Stimulated activated CD4-positive, alpha-beta T cell treated with anti-CD3 and anti-CD28 coated beads, TNF-alpha, amount 100 ng/mL, for 1 hour (primary cell): ENCODE data around the gene GOLGA1.
"Not testable (repeated sequence)": the region's sequence is repeated elsewhere in the genome, so short reads cannot be mapped to it uniquely, and the experiment has no call there.

ENCODE experiments used
- DNase-seq, 3 donors: peaks; one replicate each; pipeline ENCODE4 v3.0.0-alpha.2; 2020; ENCODE audit warnings: low read depth in 3 of 3, low spot score in 1 of 3

GOLGA1 gene

GRCh38 chr9:124859803-124860581 is 80.9 kb downstream of the GOLGA1 start:
- no peak for DNase-seq

- no peak for DNase-seq
Measured at GRCh38 chr9:124858330-124859046, 82.4 kb downstream of the GOLGA1 start.

GRCh38 chr9:124857533-124858162 is 83.2 kb downstream of the GOLGA1 start:
- no peak for DNase-seq

GRCh38 chr9:124855944-124856765 is 84.7 kb downstream of the GOLGA1 start:
- no peak for DNase-seq

GRCh38 chr9:124855566-124855943 is 85.3 kb downstream of the GOLGA1 start:
- DNase-seq, result no peak

- no peak for DNase-seq
Measured at GRCh38 chr9:124854822-124855221, 86.1 kb downstream of the GOLGA1 start.

GRCh38 chr9:124854161-124854560 is 86.7 kb downstream of the GOLGA1 start:
- no peak for DNase-seq

- DNase-seq, result no peak
Measured at GRCh38 chr9:124853605-124854143, 87.2 kb downstream of the GOLGA1 start.

GRCh38 chr9:124852829-124853531 is 87.9 kb downstream of the GOLGA1 start, which contains the start of gene WDR38:
Gene WDR38 (plus strand): TSS chr9:124853460. CDS start chr9:124853532, 72 bp downstream.
- DNase-seq, result peak; percentile 46 to 66 (median 59)

- DNase-seq, result no peak
Measured at GRCh38 chr9:124852121-124852828, 88.6 kb downstream of the GOLGA1 start.

- DNase-seq, result no peak
Measured at GRCh38 chr9:124849801-124850200, 91.1 kb downstream of the GOLGA1 start.

- DNase-seq, result no peak
Measured at GRCh38 chr9:124846969-124847368, 93.9 kb downstream of the GOLGA1 start.

GRCh38 chr9:124846467-124846866 is 94.4 kb downstream of the GOLGA1 start:
- not testable (repeated sequence) for DNase-seq

GRCh38 chr9:124844291-124844690 is 96.6 kb downstream of the GOLGA1 start:
- DNase-seq, result no peak

- no peak for DNase-seq
Measured at GRCh38 chr9:124843456-124844034, 97.3 kb downstream of the GOLGA1 start.

GRCh38 chr9:124841075-124841821 is 99.6 kb downstream of the GOLGA1 start:
- no peak for DNase-seq

- DNase-seq, result no peak
Measured at GRCh38 chr9:124840300-124840833, 100.5 kb downstream of the GOLGA1 start.

- DNase-seq, result no peak
Measured at GRCh38 chr9:124839612-124840299, 101.1 kb downstream of the GOLGA1 start.
